PC-3 (cell line): ENCODE data around the gene MSH2.
"Not testable (repeated sequence)": the region's sequence is repeated elsewhere in the genome, so short reads cannot be mapped to it uniquely, and the experiment has no call there.

Experiments
- CTCF ChIP-seq: fragments of 300-600 bp; sonication (generic); conservative IDR thresholded peaks from 2 replicates; pipeline ENCODE4 v1.5.1; 2017; ENCODE audit warnings: antibody characterized with exemption, low read depth, mild to moderate bottlenecking, low read length
- EZH2 ChIP-seq: fragments of 300-600 bp; sonication (generic); IDR thresholded peaks from one replicate; pipeline ENCODE4 v1.6.1; 2017; ENCODE audit warnings: antibody characterized with exemption, mild to moderate bottlenecking, low read length; ENCODE audit not compliant: unreplicated experiment

GRCh38 chr2:47433006-47433405 is 30.1 kb downstream of the MSH2 start:
- not testable (repeated sequence) for TF ChIP-seq EZH2, CTCF
